Caco-2 (cell line): ENCODE results near the gene DGKA. TPM values are rescaled to one million over a fixed set of nuclear protein-coding genes. Genes with fewer than 3 reads are reported as not detected.

Experiments
- BruUV-seq: library from RNA; stranded (reverse); fragments of 400-500 nt; replicated peaks from 2 replicates; lab custom pipeline; 2021; lab: Mats Ljungman, UMichigan
- CTCF ChIA-PET: fragments of 300-600 bp; sonication (Branson Sonifier 250); formaldehyde crosslinking; loops from one replicate; lab custom pipeline; 2022; ENCODE audit warnings: antibody characterized with exemption; lab: Charles Lee
- POLR2A ChIA-PET: fragments of 300-600 bp; sonication (Branson Sonifier 250); formaldehyde crosslinking; loops from one replicate; lab custom pipeline; 2022; ENCODE audit warnings: antibody characterized with exemption; lab: Charles Lee
- DNase-seq, 2 experiments: peaks; one replicate each; pipeline versions ENCODE4 v3.0.0 to v3.0.0-alpha.2; 2020 to 2022
- H3K27me3 ChIP-seq: replicated peaks from 2 replicates; pipeline ENCODE4 v1.6.0; 2011; ENCODE audit warnings: low read length; ENCODE audit not compliant: control insufficient read depth, insufficient read depth
- H3K36me3 ChIP-seq: 2 replicates; pipeline ENCODE4 v1.5.1; 2011; ENCODE audit warnings: low read length; ENCODE audit not compliant: control insufficient read depth, insufficient read depth
- H3K4me1 ChIP-seq: fragments of 250-450 bp; sonication (Bioruptor Pico); 2 replicates; pipeline ENCODE4 v1.5.1; 2020; ENCODE audit warnings: mild to moderate bottlenecking
- H3K4me3 ChIP-seq: 2 replicates; pipeline ENCODE4 v1.5.1; 2011; ENCODE audit warnings: low read depth, mild to moderate bottlenecking, control low read depth, low read length
- H3K9me3 ChIP-seq: fragments of 250-450 bp; sonication (Bioruptor Pico); 2 replicates; pipeline ENCODE4 v1.5.1; 2020; ENCODE audit warnings: mild to moderate bottlenecking, moderate library complexity
- H3K27ac Mint-ChIP-seq: one replicate; pipeline ENCODE4 v1.8.0; 2022; ENCODE audit warnings: mixed read lengths; ENCODE audit not compliant: unreplicated experiment
- H3K27me3 Mint-ChIP-seq: one replicate; pipeline ENCODE4 v1.8.0; 2022; ENCODE audit warnings: mixed read lengths; ENCODE audit not compliant: insufficient read depth, unreplicated experiment
- H3K36me3 Mint-ChIP-seq: one replicate; pipeline ENCODE4 v1.8.0; 2022; ENCODE audit warnings: mild to moderate bottlenecking, mixed read lengths; ENCODE audit not compliant: insufficient read depth, unreplicated experiment
- H3K4me1 Mint-ChIP-seq: one replicate; pipeline ENCODE4 v1.8.0; 2022; ENCODE audit warnings: low read depth, mixed read lengths; ENCODE audit not compliant: unreplicated experiment
- H3K4me3 Mint-ChIP-seq: one replicate; pipeline ENCODE4 v1.8.0; 2022; ENCODE audit warnings: mild to moderate bottlenecking, moderate library complexity, mixed read lengths; ENCODE audit not compliant: unreplicated experiment
- H3K9me3 Mint-ChIP-seq: one replicate; pipeline ENCODE4 v1.8.0; 2022; ENCODE audit warnings: mixed read lengths; ENCODE audit not compliant: unreplicated experiment
- intact Hi-C: fragments of 100-400 bp; cut with micrococcal nuclease; formaldehyde crosslinking; loops from one replicate; pipeline ENCODE4 v1.10.0; 2022; ENCODE audit not compliant: unreplicated experiment
- total RNA-seq: library from RNA; stranded (reverse); gene quantifications from 2 replicates; pipeline ENCODE4 v1.2.3, GENCODE V29; 2022
- TF ChIP-seq, protein P1 (sequence below), 2 experiments: fragments of 200-600 bp in 1 of 2; IDR thresholded peaks; 1 replicate in 1 of 2; 2 replicates in 1 of 2; pipeline versions ENCODE4 v1.5.1 to v1.8.0; 2011 to 2022; ENCODE audit warnings: antibody characterized with exemption in 1 of 2, control low read depth in 1 of 2, inconsistent platforms in 1 of 2, low read depth in 1 of 2, low read length in 1 of 2, mild to moderate bottlenecking in 1 of 2, moderate library complexity in 1 of 2; ENCODE audit not compliant: insufficient read depth in 1 of 2, severe bottlenecking in 1 of 2, unreplicated experiment in 1 of 2

DGKA gene
- total RNA-seq, 1 experiment from 2014 or later: 22.2 TPM

DNA sequence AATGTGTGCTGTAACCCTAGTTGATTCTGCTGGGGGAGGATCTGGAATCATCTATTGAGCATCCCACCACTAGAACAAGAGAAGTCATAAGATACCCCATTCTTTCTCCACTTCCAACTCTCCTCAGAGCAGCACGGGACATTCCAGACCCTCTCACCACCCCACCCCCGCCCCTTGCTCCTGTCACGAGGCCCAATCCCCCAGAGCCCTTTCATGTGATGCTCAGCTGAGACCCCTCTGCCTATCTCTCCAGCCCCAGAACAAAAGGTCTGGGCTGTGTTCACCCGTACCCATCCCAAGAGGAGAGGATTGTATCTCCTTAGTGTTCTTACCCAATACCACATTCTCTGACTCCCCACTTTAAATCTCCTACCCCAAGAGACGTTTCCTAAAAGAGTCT is 34.3 kb downstream of the DGKA start:
- ChIA-PET POLR2A (interaction anchor here (0.5 to 1.6 kb wide), 2 partner anchors 9 to 184 kb away, joined by 3 to 5 read pairs; partner anchors contain the start of gene RAB5B), CTCF (no interaction called here)
- intact Hi-C loops: no loop called here
- Histone ChIP-seq H3K36me3 (no peaks in the 10 kb centered on the region), H3K9me3 (no peaks in the 10 kb centered on the region), H3K4me3 (no peak overlapping the region), H3K27me3 (no peaks in the 10 kb centered on the region), H3K4me1 (peaks cover 23% of the 10 kb centered on the region)
- Mint-ChIP-seq H3K27me3 (no peaks in the 10 kb centered on the region), H3K27ac (peak overlapping the region; percentile 95), H3K36me3 (peaks cover 38% of the 10 kb centered on the region), H3K9me3 (no peaks in the 10 kb centered on the region), H3K4me1 (peaks cover 18% of the 10 kb centered on the region), H3K4me3 (peak overlapping the region; percentile 98)
- BruUV-seq: no TSS peak
- TF ChIP-seq, protein P1, sequence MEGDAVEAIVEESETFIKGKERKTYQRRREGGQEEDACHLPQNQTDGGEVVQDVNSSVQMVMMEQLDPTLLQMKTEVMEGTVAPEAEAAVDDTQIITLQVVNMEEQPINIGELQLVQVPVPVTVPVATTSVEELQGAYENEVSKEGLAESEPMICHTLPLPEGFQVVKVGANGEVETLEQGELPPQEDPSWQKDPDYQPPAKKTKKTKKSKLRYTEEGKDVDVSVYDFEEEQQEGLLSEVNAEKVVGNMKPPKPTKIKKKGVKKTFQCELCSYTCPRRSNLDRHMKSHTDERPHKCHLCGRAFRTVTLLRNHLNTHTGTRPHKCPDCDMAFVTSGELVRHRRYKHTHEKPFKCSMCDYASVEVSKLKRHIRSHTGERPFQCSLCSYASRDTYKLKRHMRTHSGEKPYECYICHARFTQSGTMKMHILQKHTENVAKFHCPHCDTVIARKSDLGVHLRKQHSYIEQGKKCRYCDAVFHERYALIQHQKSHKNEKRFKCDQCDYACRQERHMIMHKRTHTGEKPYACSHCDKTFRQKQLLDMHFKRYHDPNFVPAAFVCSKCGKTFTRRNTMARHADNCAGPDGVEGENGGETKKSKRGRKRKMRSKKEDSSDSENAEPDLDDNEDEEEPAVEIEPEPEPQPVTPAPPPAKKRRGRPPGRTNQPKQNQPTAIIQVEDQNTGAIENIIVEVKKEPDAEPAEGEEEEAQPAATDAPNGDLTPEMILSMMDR (IDR thresholded peaks at IDR 0.05; ENCODE audit: insufficient read depth in 1 of 2, low read depth in 1 of 2, low read length in 1 of 2, severe bottlenecking in 1 of 2, unreplicated experiment in 1 of 2): no peak
- no peak for DNase-seq

DNA sequence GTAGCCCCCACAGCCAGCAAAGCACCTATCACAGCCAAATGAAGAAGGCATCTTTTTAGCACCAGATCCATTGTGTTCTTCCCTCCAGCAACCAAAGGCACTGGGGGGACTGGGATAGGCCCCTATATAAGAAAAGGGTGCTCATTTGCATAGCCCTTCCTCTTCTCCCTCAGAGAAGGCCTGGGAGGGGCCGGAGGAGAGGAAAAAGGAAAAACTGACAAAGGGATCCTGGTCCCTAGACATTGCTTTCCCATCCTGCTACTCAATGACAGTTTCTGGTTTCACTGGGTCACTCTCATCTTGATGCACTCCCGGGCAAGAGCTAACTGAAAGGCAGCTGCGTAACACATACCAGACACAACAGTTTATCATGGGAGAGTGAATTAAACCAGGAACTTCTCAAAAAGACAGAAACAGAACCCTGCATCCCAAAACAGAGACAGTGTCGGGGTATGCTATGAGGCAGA is 35.0 kb downstream of the DGKA start, which contains the start of gene PMEL:
TSS of gene PMEL (minus strand) at position 102 of the 467 bp plus-strand sequence. CDS start at position 71, 31 bp downstream.
- Mint-ChIP-seq H3K27me3 (no peaks in the 10 kb centered on the region), H3K4me3 (peak within 1 kb of the TSS; percentile 98), H3K9me3 (no peaks in the 10 kb centered on the region), H3K4me1 (peaks cover 18% of the 10 kb centered on the region), H3K27ac (peak within 1 kb of the TSS; percentile 95), H3K36me3 (peaks cover 45% of the 10 kb centered on the region)
- Histone ChIP-seq H3K9me3 (no peaks in the 10 kb centered on the region), H3K4me3 (peak within 1 kb of the TSS; percentile 90), H3K36me3 (no peaks in the 10 kb centered on the region), H3K4me1 (peaks cover 27% of the 10 kb centered on the region), H3K27me3 (no peaks in the 10 kb centered on the region)
- DNase-seq: no peak
- POLR2A ChIA-PET: interaction anchor here (0.5 to 1.6 kb wide), 2 partner anchors 8 to 72 kb away, joined by 3 to 5 read pairs; partner anchors contain the start of gene RAB5B
- TF ChIP-seq, protein P1 (IDR thresholded peaks at IDR 0.05; ENCODE audit: insufficient read depth in 1 of 2, low read depth in 1 of 2, low read length in 1 of 2, severe bottlenecking in 1 of 2, unreplicated experiment in 1 of 2): no peak
- intact Hi-C loops: loop anchor here (1.0 kb wide), 1 partner anchor 10 kb away; no protein-coding TSS in a partner anchor
- CTCF ChIA-PET: interaction anchor here (0.9 kb wide), 1 partner anchor 9 kb away, joined by 3 read pairs; no protein-coding TSS in a partner anchor
- TSS peak; percentile 87 for BruUV-seq

DNA sequence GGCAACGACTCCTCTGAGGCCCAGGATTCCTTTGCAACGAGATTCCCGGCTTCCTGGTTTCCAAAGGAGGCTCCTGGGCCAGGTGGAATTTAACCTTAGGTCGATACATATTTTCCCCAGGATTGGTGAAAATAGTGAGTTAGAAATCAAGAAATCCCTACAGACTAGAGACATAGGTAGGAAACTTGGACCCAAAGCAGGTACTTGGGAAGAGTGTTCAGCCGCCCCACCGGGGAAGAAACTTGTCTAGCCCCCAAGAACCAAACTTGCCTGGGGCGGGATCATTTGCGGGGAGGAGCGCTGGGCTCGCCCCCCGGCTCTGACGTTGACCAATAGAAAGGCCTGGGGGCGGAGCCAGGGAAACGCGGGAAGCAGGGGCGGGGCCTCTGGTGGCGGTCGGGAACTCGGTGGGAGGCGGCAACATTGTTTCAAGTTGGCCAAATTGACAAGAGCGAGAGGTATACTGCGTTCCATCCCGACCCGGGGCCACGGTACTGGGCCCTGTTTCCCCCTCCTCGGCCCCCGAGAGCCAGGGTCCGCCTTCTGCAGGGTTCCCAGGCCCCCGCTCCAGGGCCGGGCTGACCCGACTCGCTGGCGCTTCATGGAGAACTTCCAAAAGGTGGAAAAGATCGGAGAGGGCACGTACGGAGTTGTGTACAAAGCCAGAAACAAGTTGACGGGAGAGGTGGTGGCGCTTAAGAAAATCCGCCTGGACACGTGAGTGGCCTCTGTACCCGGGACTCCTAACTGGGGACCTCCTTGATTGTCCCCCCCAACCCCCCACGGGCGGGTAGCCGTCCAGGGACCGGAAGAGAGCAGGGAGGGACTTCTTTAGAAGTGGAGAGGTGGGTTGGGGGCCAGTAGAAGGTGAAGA is 35.7 kb downstream of the DGKA start, which contains the start of gene CDK2:
TSS of gene CDK2 (plus strand) at position 423 of the 874 bp plus-strand sequence. CDS start at position 602, 179 bp downstream.
- no peaks in the 10 kb centered on the region for H3K36me3 ChIP-seq
- H3K27ac Mint-ChIP-seq: peak within 1 kb of the TSS; percentile 95
- no peaks in the 10 kb centered on the region for H3K27me3 ChIP-seq
- peak within 1 kb of the TSS; percentile 90 for H3K4me3 ChIP-seq
- H3K4me3 Mint-ChIP-seq: peak within 1 kb of the TSS; percentile 98
- H3K27me3 Mint-ChIP-seq: no peaks in the 10 kb centered on the region
- H3K4me1 Mint-ChIP-seq: peaks cover 23% of the 10 kb centered on the region
- TF ChIP-seq, protein P1 (IDR thresholded peaks at IDR 0.05; ENCODE audit: insufficient read depth in 1 of 2, low read depth in 1 of 2, low read length in 1 of 2, severe bottlenecking in 1 of 2, unreplicated experiment in 1 of 2): no peak
- intact Hi-C loops: loop anchor here (1.0 kb wide), 1 partner anchor 10 kb away; no protein-coding TSS in a partner anchor
- TSS peak; percentile 61 for BruUV-seq
- ChIA-PET CTCF (interaction anchor here (0.7 to 0.9 kb wide), 2 partner anchors 10 to 1249 kb away, joined by 3 to 8 read pairs; no protein-coding TSS in a partner anchor), POLR2A (interaction anchor here (0.5 to 1.6 kb wide), 2 partner anchors 8 to 73 kb away, joined by 3 to 5 read pairs; partner anchors contain the start of gene RAB5B)
- H3K9me3 Mint-ChIP-seq: no peaks in the 10 kb centered on the region
- peak; percentile 91 to 96 for DNase-seq
- no peaks in the 10 kb centered on the region for H3K9me3 ChIP-seq
- peaks cover 52% of the 10 kb centered on the region for H3K36me3 Mint-ChIP-seq
- H3K4me1 ChIP-seq: peaks cover 33% of the 10 kb centered on the region
